HG03135 (cell line): ENCODE measurements around the gene SLC9A3.
"Not testable (repeated sequence)": the region's sequence is repeated elsewhere in the genome, so short reads cannot be mapped to it uniquely, and the experiment has no call there.

ENCODE experiments used
- ATAC-seq: cut with Tn5 transposase; IDR thresholded peaks from one replicate; pipeline ENCODE4 v1.9.1; 2021; ENCODE audit warnings: mild to moderate bottlenecking, moderate library complexity; ENCODE audit not compliant: unreplicated experiment

The SLC9A3 gene

DNA sequence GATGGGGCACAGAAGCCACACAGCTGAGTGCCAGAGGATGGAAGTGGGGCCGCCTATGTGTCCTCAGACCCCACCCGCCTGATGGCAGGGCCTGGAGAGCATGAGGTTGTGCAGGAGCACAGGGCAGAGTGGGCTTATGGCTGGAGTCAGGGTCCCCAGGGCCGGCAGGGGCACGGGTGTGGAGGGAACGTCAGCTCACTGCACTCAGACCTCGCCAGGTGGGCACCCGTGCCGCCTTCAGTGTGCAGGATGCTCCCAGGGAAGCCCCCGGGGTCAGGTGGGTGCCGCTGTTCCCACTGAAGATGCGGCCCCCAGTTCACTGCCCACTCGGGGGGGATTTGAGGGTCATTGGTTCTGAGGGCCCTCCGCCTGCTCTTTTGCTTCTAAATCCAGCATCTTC, 46.4 kb downstream of the SLC9A3 start:
- ATAC-seq: no peak

DNA sequence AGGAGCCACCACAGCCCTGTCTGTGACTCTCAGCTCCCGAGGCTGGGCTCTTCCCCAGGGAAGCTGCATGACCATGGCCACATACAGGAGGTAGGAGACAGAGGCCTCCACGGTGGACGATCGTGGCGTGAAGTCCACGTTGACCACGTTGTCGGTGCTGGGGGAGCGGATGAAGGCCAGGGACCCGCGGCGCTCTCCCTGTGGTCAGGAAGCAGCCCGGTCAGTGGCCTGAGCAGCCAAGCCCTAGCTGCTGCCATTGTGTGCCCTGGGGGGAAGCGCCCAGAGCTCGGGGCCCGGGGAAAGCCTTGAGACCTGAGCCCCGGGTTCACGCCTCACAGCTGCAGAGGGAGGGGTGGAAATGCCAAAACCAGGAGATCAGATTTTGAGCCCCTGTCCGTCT, 47.0 kb downstream of the SLC9A3 start:
- ATAC-seq: no peak

DNA sequence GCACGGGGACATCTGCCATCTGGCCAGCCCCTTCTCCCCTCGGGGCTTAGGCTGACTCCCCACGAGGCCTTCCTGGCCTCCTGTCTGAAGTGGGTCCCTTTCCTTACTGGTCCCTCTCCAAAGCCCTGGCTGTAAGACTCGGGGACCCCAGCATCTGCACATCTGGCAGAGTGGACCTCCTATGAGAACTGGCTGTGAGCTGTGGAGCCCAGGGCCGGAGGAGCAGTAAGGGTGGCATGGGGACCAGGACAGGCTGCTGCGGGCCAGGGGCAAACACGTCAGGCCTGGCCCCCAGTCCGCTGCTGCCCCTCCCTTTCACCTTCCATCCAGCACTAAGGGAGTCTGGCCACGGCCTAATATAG, 47.5 kb downstream of the SLC9A3 start:
- no peak for ATAC-seq

DNA sequence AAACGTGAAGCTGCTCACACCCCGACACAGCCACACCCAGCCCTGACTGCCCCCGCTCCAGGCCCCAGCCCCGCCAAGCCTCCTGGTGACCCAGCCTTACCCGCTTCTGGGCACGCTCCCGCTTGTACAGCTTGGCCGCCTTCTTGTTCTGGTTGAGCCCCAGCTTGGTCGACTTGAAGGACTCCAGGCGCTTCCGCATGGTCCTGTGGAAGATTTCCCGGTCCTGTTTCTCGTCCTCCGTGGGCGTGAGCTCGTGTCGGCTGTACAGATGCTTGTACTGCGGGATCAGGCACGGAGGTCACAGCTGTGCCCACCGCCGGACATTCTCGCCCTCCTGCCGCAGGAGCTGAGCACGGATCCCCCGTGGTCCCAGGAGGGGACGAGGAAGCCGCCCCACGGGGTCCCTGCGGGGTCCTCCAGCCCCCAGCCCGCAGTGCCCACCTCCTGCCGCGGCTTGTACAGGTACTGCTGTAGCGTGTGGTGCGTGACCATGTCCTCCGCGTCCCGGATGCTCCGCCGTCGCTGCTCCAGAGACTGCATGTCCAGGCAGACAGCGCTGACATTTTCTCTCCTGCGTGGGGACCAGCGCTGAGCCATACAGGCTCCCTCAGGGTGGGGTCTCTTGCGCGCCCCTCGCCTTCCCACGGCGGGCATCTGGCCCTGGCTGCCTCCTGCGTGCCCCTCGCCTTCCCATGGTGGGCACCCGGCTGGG, 48.0 kb downstream of the SLC9A3 start:
- no peak for ATAC-seq

DNA sequence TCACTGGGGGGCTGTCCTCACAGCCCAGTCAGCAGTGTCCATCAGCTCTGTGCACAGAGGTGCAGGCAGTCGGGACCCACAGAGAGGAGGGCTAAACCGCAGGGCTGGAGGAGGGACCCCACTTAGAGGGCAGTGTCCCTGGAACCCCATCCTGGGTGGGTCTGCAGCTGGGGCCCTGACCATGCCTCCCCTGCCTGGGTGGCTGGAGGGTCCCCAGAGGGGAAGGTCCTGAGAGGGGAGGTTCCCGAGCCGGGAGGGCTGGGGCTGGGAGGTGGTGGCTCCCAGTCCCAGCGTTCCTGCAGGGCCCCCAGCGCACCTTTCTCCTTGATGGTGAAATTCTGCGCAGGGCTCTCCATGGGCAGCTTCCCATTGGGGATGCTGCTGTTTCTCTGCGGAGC, 48.5 kb downstream of the SLC9A3 start:
- ATAC-seq: no peak

DNA sequence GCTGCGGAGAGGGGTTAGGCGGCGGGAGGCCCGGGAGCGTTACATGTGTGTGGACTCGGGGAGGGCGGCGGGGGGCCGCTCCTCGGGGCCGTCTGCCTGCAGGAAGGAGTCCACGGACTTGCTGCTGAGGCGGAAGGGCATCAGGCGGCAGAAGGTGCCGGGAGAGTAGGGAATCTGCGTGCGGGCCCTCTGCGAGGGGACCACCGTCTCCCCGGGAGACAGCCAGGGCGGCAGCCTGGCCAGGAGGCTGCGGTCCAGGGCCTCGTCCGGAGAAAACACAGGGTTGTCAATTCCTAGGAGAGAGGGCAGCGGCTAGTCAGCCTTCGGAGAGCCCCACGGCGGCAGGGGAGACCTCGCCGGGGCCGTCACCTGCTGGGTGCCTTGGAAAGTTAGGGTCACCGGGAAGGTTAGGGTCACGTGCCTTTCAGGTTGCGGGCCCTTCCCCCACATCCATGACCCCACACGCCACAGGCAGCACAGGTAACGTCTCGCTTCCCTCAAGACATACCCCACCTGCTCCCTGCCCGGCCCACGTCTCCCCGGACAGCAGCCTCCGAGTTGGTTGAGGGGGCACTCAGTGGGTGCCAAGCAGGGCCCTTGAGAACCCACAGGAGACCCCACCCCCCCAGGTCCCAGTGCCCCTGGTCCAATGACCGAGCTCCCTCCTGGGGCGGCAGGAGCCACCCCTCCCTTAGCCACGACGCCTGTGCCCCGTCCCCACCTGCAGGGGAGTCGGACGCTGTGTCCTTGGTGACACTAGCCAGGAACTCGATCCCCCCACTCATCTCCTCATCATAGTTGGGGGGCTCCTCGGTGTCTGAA, 49.2 kb downstream of the SLC9A3 start:
- ATAC-seq: no peak

DNA sequence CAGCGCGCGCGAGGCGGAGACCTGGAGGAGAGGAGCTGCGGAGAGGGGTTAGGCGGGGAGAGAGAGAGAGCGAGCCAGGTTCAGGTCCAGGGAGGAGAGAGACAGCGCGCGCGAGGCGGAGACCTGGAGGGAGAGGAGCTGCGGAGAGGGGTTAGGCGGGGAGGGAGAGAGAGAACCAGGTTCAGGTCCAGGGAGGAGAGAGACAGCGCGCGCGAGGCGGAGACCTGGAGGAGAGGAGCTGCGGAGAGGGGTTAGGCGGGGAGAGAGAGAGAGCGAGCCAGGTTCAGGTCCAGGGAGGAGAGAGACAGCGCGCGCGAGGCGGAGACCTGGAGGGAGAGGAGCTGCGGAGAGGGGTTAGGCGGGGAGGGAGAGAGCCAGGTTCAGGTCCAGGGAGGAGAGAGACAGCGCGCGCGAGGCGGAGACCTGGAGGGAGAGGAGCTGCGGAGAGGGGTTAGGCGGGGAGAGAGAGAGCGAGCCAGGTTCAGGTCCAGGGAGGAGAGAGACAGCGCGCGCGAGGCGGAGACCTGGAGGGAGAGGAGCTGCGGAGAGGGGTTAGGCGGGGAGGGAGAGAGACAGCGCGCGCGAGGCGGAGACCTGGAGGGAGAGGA, 49.9 kb downstream of the SLC9A3 start:
- ATAC-seq: not testable (repeated sequence)

DNA sequence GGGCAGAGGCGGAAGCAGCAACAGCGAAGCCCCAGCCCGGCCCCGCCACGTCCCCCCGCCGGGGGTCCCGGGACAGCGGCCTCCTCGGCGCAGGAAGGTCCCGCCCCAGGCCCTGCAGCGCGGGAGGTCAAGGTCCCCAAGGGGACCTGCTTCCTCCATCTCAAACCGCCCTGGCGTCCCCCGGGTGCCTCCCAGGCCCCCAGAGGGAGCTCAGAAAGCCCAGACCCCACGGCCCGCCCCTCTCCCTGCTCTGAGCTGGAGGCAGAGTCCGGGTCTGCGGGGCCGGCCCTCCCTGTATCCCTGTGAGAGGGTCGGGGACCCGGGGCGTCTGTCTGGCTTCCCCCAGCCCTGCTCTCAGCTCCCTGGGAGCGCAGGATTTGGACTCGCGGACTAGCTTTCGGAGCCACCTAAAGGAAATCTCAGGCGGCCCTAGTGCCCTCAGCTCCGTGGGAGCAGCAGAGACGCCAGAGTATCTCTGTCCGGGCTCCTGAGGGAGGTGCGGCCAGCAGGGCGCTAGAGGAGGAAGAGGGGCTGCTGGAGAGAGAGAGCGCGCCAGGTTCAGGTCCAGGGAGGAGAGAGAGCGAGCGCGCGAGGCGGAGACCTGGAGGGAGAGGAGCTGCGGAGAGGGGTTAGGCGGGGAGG, 50.6 kb downstream of the SLC9A3 start:
- ATAC-seq: peak; percentile 23

DNA sequence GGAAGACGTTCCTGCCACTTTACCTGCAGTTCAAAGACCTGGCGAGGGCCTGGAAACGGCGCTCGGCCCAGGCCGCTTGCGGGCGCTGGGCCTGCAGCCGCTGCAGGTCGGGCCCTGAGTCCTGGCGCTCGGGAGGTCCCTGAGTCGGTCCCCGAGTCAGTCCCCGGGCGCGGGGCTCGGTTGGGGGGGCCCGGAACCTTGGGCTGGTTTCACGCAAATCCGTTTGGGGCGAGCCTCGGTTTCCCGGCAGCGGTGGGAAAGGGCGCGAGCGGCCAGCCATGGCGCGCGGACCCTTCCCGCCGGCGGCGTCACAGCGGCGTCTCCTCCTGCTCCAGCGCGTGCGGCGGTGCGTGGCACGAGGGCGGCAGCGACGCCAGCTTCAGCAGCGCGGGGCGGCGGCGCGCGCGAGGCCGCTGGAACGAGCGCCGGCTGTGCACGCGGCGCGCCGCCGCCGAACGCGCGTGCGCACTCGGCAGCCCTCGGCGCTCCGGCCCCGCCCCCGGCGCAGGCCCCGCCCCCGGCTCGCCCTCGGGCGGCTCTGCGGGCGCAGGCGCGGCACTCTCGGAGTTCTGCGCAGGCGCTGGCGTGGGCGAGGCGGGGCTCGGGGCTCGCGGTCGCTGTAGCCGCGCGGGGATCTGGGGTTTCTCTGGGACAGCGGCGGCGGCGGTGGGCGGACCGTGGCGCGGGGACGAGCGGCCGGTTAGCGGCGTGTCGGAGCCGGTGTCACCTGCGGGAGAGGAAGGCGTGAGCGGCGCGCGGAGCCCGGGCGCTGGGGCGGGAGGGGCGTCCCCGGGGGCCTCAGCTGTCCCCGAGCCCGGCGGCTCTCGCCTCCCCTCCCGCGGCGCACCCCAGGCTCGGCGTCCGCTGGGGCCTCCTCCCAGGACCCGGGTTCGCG, 51.3 kb downstream of the SLC9A3 start:
- peak; percentile 62 for ATAC-seq

DNA sequence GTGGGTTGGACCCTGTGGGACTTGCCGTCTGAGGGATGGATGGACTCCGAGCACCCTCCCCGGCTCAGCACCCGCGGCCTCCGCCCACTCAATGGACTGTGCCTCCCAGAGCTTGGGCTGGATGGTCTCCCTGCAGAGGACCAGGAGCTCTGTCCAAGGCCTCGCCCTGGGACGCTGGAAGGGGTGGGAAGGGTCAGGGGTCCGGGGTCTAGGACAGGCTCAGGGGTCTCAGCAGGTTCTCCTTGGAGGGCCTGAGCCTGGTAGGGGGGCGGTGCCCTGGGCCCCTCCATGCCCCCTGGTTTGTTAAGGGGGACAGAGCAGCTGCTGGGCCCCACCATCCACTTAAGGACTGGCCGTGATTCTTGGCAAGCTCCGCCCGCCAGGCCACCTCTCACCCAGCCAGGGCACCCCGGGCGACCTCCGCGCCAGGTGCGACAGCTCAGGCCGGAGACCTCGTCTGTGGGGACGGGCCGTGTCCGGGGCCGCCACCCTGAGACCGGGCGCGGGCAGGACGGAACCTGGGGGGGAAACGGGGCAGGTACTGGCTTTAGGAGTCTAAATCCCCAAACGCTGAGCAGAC, 52.1 kb downstream of the SLC9A3 start:
- ATAC-seq: peak; percentile 14

DNA sequence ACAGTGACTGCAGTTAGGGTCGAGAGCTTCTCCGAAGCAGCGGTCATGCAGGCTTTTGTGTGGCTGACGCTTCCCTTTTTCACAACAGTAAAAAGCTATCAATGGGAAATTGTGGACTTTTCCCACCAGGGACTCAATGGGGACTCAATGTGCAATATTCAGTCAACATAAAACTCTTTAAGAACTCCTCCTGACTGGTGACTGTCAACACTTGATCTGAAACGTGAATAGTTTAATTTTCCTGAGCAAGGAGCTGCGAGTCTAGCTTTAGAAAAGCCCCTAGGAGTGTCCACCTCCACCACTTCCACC, 52.5 kb downstream of the SLC9A3 start:
- ATAC-seq: no peak

DNA sequence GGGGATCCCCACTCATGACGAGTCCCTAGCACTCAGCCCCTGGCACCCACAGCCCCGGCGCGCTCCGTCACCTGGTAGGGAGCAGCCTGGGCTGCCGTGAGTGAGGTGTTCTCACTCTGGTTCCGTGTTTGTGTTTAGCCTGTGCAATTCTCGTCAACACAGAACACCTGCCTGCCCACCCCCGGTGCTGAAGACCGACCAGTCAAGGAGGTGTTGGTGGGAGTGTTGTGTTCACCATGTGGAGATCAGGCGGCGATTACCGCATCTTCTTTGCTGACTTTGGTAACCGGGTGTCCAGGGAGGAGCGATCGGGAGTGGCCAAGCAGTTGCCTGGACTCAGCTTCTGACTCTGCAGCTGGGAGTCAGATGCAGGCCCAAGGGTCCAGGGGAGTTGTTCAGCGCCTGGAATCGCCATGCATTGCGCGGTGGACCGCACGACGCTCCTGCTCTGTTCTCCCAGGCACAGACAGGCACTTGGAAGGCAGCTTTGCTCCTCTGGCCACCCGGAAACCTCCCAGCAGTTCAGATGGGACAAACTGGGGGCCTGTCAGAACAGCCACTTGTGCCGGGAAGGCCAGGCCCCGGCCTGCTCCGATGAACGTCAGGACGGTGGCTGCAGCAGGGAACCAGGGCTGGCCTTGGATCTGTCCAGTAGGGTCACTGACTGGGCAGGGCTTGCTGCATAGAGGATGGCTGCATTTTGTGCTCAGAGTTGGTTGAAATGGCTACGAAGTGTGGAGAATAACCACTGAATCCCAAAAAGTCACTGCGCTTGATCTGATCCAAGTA, 53.1 kb downstream of the SLC9A3 start:
- ATAC-seq: no peak

DNA sequence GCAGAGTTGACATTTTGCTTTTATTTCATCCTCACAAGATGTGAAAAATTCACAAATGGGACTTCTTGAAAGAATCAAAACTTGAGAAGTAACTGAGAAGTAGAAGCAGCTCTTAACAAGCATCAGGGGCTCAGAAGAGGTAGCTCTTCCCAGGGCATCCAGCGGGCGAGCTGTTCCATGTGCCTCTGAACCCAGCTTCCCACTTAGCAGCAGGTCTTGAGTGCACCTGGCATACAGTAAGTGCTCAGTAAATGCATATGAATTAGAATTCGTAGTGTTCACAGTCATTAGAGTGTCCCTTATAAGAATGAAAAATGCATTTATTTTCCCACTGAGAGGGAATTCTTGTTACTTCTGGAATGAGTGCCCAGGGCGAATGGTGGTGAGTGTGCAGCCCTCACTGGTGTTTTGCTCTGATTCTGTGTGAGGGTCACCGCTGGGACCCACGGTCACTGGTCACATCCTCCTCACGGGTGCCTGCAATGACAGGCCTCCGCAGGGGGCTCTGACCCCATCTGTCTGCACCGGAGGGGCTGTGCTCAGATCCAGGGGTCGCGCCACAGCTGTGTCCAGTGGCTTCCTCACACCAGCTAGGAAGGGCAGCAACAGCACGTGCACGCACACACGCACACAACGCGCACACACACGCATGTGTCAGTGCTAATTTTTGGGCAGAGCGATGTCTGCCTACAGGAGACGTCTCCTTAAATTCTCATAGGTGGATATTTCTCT, 54.3 kb downstream of the SLC9A3 start:
- no peak for ATAC-seq

DNA sequence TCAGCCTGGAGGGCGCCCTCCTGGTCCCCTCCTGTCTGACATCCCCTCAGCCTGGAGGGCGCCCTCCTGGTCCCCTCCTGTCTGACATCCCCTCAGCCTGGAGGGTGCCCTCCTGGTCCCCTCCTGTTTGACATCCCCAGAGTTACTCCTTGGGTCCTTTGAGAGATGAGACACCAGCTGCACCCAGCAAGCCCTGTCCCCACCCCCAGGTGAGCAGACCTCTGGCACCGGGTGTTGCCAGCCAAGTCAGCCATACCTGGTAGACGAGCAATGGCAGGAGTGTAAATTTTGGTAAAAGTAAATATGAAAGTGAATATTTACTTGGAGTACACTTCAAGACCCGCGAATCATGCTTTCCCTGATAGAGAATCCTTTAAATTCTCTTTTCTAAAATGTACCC, 55.8 kb downstream of the SLC9A3 start:
- no peak for ATAC-seq

DNA sequence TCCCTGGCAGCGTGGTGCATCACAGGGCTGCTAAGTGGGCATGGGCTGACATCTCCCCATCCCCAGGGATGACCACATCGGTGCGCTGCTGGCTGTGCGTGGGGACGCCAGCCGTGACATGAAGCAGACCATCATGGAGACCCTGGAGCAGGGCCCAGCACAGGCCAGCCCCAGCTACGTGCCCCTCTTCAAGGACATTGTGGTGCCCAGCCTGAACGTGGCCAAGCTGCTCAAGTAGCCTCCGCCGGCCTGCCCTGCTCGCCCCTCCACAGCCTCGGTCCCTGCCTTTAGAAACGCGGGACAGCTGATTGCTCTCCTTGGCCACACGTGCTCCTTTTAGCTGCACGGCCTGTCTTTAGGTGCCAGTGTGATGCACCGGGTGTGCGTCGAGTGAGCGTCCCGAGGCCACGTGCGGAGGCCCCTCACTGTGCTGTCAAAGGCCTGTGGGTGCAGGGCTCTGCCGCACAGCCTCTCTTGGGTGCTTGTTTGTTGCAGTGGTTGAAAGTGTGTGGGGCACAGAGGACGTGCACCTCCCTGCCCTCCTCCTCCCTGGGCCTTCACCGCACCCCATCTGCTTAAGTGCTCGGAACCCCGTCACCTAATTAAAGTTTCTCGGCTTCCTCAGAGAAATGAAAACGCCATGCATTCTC, 57.5 kb downstream of the SLC9A3 start:
- ATAC-seq: no peak

DNA sequence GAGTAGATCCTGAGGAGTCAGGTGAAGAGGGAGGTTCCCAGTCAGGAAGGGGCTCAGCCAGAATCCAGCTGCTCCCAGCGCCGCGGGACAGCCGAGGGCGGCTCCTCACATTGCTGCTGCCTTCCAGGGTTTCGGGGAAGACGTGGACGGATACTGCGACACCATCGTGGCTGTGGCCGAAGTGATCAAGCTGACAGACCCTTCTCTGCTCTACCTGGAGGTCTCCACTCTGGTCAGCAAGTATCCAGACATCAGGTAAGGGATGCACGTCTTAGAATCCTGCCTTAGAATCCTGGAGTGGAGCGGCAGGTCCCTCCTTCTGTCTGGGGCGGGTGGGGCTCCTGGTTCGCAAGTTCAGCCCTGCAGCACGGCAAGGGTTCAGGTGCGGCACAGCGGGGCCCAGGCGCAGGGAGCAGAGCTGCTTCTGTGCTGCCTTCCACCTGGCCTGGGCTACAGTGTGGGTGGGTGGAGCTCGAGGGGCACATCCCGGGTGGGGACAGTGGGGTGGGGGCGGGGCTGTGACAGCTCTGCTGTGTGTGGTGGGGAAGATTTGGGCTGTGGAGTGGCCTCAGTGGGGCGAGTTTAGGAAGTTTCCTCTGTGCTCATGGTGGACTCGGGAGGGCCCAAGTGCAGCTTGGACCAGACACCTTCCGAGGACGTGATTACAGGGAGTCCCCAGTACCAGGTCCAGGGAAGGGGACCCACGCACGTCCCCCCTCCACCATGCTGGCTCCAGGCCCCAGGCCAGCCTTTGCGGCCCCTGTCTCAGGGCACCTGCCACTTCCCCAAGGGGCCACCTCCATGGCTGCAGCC, 58.5 kb downstream of the SLC9A3 start:
- no peak for ATAC-seq

DNA sequence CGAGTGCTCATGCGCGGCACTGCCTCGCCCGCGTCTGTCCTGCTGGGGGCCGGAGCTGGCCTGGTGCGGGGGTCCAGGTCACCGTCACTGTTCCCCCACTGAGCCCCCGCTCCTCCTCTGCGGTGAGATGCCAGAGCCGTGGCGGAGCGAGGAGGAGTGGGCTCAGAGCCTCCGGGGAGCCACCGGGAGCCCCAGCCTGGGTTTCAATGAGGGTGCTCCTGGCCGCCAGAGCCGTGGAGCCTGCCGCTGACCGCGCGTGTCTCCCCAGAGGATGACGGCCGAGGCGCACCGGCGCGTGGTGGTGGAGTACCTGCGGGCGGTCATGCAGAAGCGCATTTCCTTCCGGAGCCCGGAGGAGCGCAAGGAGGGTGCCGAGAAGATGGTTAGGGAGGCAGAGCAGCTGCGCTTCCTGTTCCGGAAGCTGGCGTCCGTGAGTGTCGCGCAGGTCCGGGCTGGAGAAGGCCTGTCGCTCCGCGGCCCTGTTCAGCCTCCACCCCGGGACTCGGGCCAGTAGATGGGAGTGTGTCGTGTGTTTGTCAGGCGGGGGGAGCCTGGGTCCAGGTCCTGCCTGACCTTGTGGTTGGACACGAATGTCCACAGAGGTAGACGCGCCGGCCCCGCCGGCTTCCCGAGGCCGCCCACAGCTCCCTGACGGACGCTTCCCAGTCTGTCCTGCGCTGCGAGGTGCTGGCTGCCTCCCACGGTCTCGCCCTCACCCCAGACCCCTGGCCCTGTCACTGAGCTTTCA, 59.2 kb downstream of the SLC9A3 start:
- no peak for ATAC-seq
